MV-4-11 (cell line): Measurements from ENCODE around the gene TBX10.
"Not testable (repeated sequence)": the region's sequence is repeated elsewhere in the genome, so short reads cannot be mapped to it uniquely, and the experiment has no call there.

Experiments used
- DNase-seq: peaks from one replicate; lab custom pipeline; 2025; lab: John Stamatoyannopoulos, UW

Gene TBX10

DNA sequence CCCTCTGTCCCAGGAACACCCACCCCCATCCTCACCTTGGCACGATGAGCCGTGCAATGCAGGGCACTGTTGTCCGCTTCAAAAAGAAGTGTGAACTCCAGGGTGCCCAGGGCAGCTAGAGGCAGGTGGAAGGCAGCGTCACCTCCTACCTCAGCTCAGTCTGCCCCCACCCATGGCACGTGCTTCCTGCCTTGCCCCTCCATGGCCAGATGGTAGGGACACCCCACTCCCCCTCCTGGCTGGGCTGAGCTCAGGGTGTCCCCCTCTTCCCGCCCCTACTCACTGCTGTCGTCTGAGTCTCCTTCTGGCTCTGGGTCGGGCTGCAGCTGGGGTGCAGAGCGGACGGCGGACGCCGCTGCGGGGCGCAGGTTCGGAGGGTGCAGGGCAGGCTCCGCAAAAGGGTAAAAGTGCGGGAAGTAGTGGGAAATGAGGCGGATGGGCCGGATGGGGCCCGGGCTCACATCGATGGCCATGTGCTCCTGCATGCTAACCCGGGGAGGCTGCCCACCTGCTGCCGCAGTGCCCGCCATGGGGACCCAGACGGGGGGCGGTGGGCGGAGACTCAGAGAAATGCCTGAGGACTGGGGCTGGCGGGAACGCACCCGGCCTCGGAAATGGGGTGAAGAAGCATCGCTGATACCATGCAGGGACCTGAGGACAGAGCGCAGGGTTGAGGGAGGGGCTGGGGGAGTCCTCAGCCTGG is 23.7 kb downstream of the TBX10 start:
- no peak for DNase-seq

- peak; percentile 21 for DNase-seq
Observed at GRCh38 chr11:67614730-67615714, 24.5 kb downstream of the TBX10 start.

- DNase-seq: peak; percentile 87
Observed at GRCh38 chr11:67613960-67614715, 25.4 kb downstream of the TBX10 start.

- DNase-seq: no peak
Observed at GRCh38 chr11:67613313-67613959, 26.1 kb downstream of the TBX10 start.

DNA sequence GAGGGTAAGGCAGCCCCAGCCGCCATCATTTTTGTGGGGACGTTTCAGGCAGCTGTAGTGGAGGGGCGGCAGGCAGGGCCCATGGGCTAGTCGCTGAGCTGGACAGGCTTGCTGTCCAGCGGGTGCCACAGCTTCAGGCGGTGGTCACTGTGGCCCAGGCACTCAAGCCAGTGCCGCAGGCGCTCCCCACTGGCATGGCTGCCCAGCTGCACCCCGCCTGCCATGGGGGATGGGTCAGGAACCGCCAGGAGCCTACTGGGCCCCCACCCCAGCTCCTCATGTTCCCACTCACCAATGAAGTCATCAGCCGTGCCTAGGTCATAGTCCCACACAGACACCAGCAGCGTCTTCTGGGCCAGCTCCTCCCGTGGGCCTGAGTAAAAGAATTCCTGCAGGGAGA is 26.8 kb downstream of the TBX10 start:
- DNase-seq: no peak

- DNase-seq: no peak
Observed at GRCh38 chr11:67611704-67612587, 27.6 kb downstream of the TBX10 start.

- DNase-seq: no peak
Observed at GRCh38 chr11:67611165-67611564, 28.4 kb downstream of the TBX10 start.

GRCh38 chr11:67610302-67610868 is 29.2 kb downstream of the TBX10 start:
- DNase-seq: no peak

GRCh38 chr11:67609316-67609715 is 30.2 kb downstream of the TBX10 start:
- DNase-seq: no peak

DNA sequence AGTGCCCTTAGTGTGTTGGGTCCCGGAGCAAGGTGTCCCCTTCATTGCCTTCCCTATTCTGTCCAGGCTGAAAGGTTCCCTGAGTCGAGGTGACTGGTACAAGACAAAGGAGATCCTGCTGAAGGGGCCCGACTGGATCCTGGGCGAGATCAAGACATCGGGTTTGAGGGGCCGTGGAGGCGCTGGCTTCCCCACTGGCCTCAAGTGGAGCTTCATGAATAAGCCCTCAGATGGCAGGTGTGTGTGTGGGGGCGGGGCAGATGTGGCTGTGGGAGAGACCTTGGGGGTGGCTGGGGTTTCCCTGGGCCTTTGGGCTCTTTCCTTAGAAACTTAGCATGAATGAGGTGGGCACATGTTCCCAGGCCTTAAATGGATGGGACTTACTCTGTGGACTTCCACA is 31.1 kb downstream of the TBX10 start:
- no peak for DNase-seq

DNA sequence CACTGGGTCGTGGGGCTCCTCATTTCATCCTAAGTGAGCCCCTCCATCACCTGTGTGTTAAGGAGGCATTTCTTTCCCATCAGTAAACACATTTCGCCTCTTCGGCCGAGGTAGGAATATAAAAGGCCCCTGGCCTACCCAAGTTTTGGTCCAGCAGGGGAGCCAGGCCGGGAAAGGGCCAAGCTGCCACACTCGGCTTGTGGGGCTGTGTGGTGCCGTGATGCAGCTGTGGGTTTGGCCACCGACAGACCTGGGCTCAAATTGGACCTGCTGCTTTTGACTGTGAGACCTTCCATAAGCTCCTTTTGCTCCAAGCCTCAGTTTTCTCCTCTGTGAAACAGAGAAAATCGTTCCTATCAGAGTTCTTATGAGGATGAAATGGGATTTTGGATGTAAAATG is 32.1 kb downstream of the TBX10 start:
- DNase-seq: no peak

GRCh38 chr11:67606492-67607295 is 32.9 kb downstream of the TBX10 start, which contains the start of gene NDUFV1:
NDUFV1 (plus strand) TSS chr11:67606936; CDS start chr11:67607005, 69 bp downstream.
- DNase-seq: peak; percentile 90

DNA sequence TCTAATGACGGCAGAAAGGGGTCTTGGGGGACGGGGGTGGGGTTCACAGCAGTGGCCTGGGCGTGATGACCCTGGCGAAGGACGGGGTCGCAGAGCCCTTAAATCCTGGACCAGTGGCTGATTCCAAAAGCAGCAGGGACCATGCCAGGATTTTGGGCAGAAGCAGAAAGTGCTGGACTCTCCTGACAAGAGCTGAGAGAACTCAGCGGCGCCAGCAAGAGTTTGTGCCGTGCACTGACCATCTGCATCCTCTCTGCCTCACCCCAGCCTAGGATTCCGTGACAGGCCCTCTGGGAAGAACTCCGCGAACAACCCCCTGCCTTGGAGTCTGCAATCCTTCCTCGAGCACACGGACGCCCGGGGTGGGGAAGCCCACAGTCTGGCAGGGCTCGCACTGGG is 33.5 kb downstream of the TBX10 start:
- no peak for DNase-seq

DNA sequence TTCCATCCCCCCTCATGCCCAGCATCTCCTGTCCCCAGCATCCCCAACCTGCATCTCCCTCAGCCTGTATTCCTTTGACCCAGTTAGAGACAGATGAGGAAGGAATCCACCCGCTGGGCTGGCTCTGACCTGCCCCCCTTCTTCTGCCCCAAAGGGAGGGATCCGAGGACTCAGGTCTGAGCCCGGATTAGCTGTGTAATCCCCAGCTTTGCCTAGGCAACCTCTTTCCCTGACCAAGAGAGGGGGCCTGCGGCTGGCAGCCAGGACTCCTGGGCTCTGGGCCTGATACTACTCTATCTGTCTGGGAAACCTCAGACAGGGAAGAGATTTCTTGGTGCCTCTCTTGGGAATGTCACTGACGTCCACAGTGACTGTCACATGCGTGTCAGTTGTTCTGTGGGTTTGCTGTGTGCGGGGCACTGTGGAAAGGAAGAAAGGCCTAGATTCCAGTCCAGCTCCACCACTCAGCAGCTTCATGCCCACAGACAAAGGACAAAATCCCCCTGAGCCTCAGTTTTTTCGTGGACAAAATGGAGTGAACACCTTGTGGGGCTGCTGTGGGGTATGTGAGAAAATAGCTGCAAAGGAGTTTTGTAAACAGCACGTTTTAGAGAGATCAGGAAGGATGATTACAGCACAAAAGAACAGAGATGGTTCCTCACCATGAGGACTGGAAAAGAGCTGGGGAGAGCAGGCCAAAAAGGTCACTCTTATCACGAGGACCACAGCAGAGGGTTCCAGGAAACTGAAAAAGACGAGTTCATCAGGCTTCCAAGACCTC is 34.1 kb downstream of the TBX10 start:
- DNase-seq: no peak

GRCh38 chr11:67604815-67605214 is 34.7 kb downstream of the TBX10 start:
- DNase-seq: no peak

DNA sequence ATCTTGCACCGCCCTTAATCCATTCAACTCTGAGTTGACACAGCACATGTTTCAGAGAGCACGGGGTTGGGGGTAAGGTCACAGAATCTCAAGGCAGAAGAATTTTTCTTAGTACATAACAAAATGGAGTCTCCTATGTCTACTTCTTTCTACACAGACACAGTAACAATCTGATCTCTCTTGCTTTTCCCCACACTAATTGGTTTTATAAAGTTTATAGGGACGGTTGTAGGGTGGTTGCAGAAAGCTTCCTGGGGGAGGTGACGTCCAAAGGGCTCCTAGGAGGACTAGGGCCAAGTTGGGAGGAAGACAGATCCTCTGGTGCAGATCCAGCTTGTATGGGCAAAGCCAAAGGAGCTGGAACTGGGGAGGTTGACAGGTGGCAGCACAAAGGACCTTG is 35.4 kb downstream of the TBX10 start:
- not testable (repeated sequence) for DNase-seq

- no peak for DNase-seq
Observed at GRCh38 chr11:67601098-67601497, 38.5 kb downstream of the TBX10 start.

GRCh38 chr11:67600324-67601029 is 39.1 kb downstream of the TBX10 start:
- DNase-seq: peak; percentile 63
